Transverse colon (tissue), 4 donors: ENCODE measurements around the gene TBC1D9. TPM values are rescaled to one million over a fixed set of nuclear protein-coding genes. Genes with fewer than 3 reads are reported as not detected.
A peak's percentile ranks its signal among the peaks of the same experiment; 100 is the strongest.

Source experiments
- DNase-seq: peaks from one replicate; pipeline ENCODE4 v3.0.0-alpha.2; 2019
- H3K27ac ChIP-seq, 4 donors: fragments of 200-600 bp; sonication (generic); 2 replicates each; pipeline ENCODE4 v1.5.1; 2016 to 2018; ENCODE audit warnings: inconsistent platforms in 4 of 4
- H3K27me3 ChIP-seq: fragments of 200-600 bp; sonication (generic); 2 replicates; pipeline ENCODE4 v1.5.1; 2017; ENCODE audit warnings: inconsistent platforms
- H3K36me3 ChIP-seq, 4 donors: fragments of 200-600 bp; sonication (generic); 2 replicates each; pipeline ENCODE4 v1.5.1; 2017 to 2019; ENCODE audit warnings: inconsistent platforms in 4 of 4
- H3K4me1 ChIP-seq, 4 donors: fragments of 200-600 bp; sonication (generic); 2 replicates each; pipeline ENCODE4 v1.5.1; 2017 to 2020; ENCODE audit warnings: inconsistent platforms in 4 of 4
- H3K4me3 ChIP-seq, 4 donors: fragments of 200-600 bp; sonication (generic); 1 replicate in 1 of 4; 2 replicates in 3 of 4; pipeline versions ENCODE4 v1.5.1 to v1.6.1; 2017 to 2019; ENCODE audit warnings: inconsistent platforms in 4 of 4
- H3K9me3 ChIP-seq, 2 donors: fragments of 200-600 bp; sonication (generic); 2 replicates each; pipeline ENCODE4 v1.5.1; 2017 to 2019; ENCODE audit warnings: inconsistent platforms in 2 of 2
- CTCF ChIP-seq, 5 experiments: fragments of 200-600 bp in 3 of 5; fragments of 450-650 bp in 2 of 5; sonication (generic) in 3 of 5; IDR thresholded peaks; 1 replicate in 2 of 5; 2 replicates in 3 of 5; pipeline ENCODE4 v1.5.1; 2016 to 2017; ENCODE audit warnings: antibody characterized with exemption in 5 of 5, inconsistent platforms in 3 of 5, mild to moderate bottlenecking in 2 of 5, moderate library complexity in 1 of 5
- EP300 ChIP-seq: sonication (generic); formaldehyde crosslinking; IDR thresholded peaks from one replicate; pipeline ENCODE4 v1.6.1; 2017; ENCODE audit warnings: antibody characterized with exemption, low read depth
- POLR2A ChIP-seq: fragments of 450-650 bp; IDR thresholded peaks from one replicate; pipeline ENCODE4 v1.6.1; 2016; ENCODE audit warnings: antibody characterized with exemption, mild to moderate bottlenecking, moderate library complexity
- POLR2AphosphoS5 ChIP-seq, 3 donors: sonication (generic); formaldehyde crosslinking; IDR thresholded peaks; one replicate each; pipeline ENCODE4 v1.6.1; 2016; ENCODE audit warnings: antibody characterized with exemption in 3 of 3
- WGBS, 2 donors: methylation state at CpG; one replicate each; pipeline ENCODE4 v1.1.5; 2018; ENCODE audit warnings: low coverage in 1 of 2; 5-methylcytosine and 5-hydroxymethylcytosine counted together
- in situ Hi-C, 4 donors: fragments of 200-750 bp; cut with MboI; loops; one replicate each; pipeline versions ENCODE4 v1.15.0 to v1.15.1; 2017; ENCODE audit warnings: low sequenced_read_pairs in 3 of 4, low pct_ligation_motif_present in 1 of 4, low pct_unique_long_range_greater_than_20kb in 1 of 4
- intact Hi-C: fragments of 100-400 bp; cut with DNase I; formaldehyde crosslinking; loops from one replicate; pipeline ENCODE4 v1.15.1; 2023; ENCODE audit warnings: low total_unique reads
- total RNA-seq, 4 donors: library from RNA; depleted of rRNA; stranded (reverse); fragments of >200 nt; gene quantifications; one replicate each; pipeline ENCODE4 v1.1.0, GENCODE V29; 2016

TBC1D9 gene
- total RNA-seq, 4 donors from 2014 or later: 8.2 to 21.4 (median 16.3) TPM

DNA sequence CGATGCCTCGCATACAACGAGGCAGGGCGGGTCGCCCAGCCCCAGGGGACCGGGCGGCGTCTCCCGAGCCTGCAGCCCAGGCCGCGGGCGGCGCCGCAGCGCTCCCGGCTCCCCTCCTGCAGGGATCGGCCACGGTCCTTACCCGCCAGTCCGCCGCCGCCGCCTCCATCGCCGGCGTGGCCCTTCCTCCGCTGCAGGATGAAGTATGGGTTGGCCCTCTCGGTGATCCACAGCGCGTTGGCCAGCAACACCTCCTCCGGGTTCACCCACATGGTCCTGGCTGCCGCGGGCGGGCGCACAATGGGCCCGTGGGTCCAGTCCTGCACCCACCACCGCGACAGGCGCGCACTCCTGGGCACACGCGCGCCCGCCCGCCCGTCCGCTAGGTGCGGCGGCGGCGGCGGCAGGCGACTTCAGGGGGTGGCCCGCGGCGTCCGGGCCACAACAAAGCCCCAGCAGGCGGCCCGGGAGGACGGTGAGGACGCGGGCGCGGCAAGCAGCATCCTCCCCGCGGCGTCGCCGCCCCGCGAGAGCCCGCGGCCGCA, 339 bp downstream of the TBC1D9 start:
- H3K27ac ChIP-seq: peak overlapping the region; percentile 92 to 98 (median 94)

GRCh38 chr4:140754918-140755773, 1.0 kb downstream of the TBC1D9 start:
- Histone ChIP-seq H3K27me3 (no peaks in the 10 kb centered on the region), H3K36me3 (no peaks in the 10 kb centered on the region), H3K9me3 (no peaks in the 10 kb centered on the region), H3K4me1 (peaks cover 0 to 22% (median 8%) of the 10 kb centered on the region in 4 donors), H3K27ac (peak overlapping the region; percentile 92 to 98 (median 94)), H3K4me3 (peak overlapping the region; percentile 61 to 95 (median 72))
- no peak for DNase-seq
- 23 to 27% methylated on average over 7 to 8 of the region's 8 CpGs for WGBS, 2 donors
- TF ChIP-seq CTCF (IDR thresholded peaks at IDR 0.05): no peak
- no peak for TF ChIP-seq POLR2AphosphoS5 (IDR thresholded peaks at IDR 0.05)
- no peak for TF ChIP-seq EP300
- no peak for TF ChIP-seq POLR2A
- intact Hi-C loops: no loop called here
- in situ Hi-C loops: no loop called here

More for the DNA sequence above, 339 bp downstream of the TBC1D9 start:
- intact Hi-C loops (no loop called here), in situ Hi-C loops (no loop called here)
- peak overlapping the region; percentile 61 to 95 (median 72) for H3K4me3 ChIP-seq
- peak; percentile 50 for DNase-seq
- no peak for TF ChIP-seq POLR2AphosphoS5 (IDR thresholded peaks at IDR 0.05)
- no peak for TF ChIP-seq EP300
- no peak for TF ChIP-seq POLR2A
- TF ChIP-seq CTCF (IDR thresholded peaks at IDR 0.05): no peak
- peaks cover 0 to 22% (median 8%) of the 10 kb centered on the region in 4 donors for H3K4me1 ChIP-seq
- no peaks in the 10 kb centered on the region for H3K27me3 ChIP-seq
- no peaks in the 10 kb centered on the region for H3K36me3 ChIP-seq
- H3K9me3 ChIP-seq: no peaks in the 10 kb centered on the region
- 0% methylated on average over 27 of the region's 74 CpGs; no CpG with 5 or more reads in 1 of the 2 donors for WGBS, 2 donors

- TF ChIP-seq POLR2AphosphoS5 (IDR thresholded peaks at IDR 0.05): no peak
- TF ChIP-seq EP300: no peak
- TF ChIP-seq POLR2A: no peak
- TF ChIP-seq CTCF (IDR thresholded peaks at IDR 0.05): no peak
- Histone ChIP-seq H3K4me1 (peaks cover 0 to 22% (median 10%) of the 10 kb centered on the region in 4 donors), H3K27ac (no peak overlapping the region), H3K27me3 (no peaks in the 10 kb centered on the region), H3K4me3 (peak overlapping the region in 1 of 4 donors; percentile 9), H3K36me3 (no peaks in the 10 kb centered on the region), H3K9me3 (peaks cover 0 to 3% of the 10 kb centered on the region in 2 donors)
- intact Hi-C loops: no loop called here
- WGBS, 2 donors: 74 to 76% methylated on average over 2 of the region's 2 CpGs
- DNase-seq: no peak
- in situ Hi-C loops: no loop called here
Measured at GRCh38 chr4:140753329-140753728, 2.9 kb downstream of the TBC1D9 start.

DNA sequence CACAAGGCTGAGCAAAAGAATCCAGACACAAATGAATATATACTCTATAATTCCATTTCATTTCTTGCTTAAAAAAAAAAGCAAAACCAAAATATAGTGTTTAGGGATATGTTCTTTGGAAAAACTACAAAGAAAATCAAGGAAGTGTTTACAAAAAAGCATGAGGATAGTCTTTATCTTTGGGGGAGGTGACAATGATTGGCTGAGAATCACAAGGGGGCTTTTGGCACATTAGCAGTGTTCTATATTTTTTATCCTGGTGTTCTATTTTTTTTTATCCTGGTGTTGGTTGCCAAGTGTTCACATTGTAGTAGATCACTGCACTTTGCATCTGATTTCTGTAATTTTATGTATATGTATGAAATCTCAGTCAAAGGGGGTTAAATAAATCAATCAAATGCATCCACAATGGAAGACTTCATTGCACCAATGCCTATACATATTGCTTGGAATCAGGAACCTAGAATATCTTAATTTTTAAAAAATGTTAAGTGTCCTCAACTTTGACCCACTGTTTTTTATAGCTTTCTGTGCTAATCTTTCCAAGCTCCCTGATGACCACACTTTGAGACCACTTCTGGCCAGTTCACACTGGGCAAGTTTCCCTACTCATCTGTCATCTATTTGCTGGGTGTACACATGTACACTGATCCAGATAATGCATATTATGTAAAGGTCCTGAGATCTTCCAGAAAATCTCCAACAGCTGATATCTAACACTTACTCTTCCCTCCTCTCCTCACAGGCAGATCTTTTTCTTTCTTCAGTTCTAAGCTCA, 3.7 kb downstream of the TBC1D9 start:
- H3K4me1 ChIP-seq: peaks cover 0 to 22% (median 10%) of the 10 kb centered on the region in 4 donors
- no peak overlapping the region for H3K4me3 ChIP-seq
- no peak overlapping the region for H3K27ac ChIP-seq
- H3K27me3 ChIP-seq: no peaks in the 10 kb centered on the region
- peaks cover 0 to 6% of the 10 kb centered on the region in 2 donors for H3K9me3 ChIP-seq
- no peaks in the 10 kb centered on the region for H3K36me3 ChIP-seq
- DNase-seq: no peak
- intact Hi-C loops: no loop called here
- TF ChIP-seq EP300: no peak
- TF ChIP-seq POLR2A: no peak
- no peak for TF ChIP-seq POLR2AphosphoS5 (IDR thresholded peaks at IDR 0.05)
- no peak for TF ChIP-seq CTCF (IDR thresholded peaks at IDR 0.05)
- in situ Hi-C loops: no loop called here
